ENCODE measurements around the gene SMCR8. TPM values are rescaled to one million over a fixed set of nuclear protein-coding genes. Genes with fewer than 3 reads are reported as not detected.
A peak's percentile ranks its signal among the peaks of the same experiment; 100 is the strongest.

SMCR8 gene
- total and polyA plus RNA-seq, 2 of the 13 experiments (the other 11 are each of a cell fraction or from before 2014, with no cell fraction given), result 7.6 to 11.8 TPM

DNA sequence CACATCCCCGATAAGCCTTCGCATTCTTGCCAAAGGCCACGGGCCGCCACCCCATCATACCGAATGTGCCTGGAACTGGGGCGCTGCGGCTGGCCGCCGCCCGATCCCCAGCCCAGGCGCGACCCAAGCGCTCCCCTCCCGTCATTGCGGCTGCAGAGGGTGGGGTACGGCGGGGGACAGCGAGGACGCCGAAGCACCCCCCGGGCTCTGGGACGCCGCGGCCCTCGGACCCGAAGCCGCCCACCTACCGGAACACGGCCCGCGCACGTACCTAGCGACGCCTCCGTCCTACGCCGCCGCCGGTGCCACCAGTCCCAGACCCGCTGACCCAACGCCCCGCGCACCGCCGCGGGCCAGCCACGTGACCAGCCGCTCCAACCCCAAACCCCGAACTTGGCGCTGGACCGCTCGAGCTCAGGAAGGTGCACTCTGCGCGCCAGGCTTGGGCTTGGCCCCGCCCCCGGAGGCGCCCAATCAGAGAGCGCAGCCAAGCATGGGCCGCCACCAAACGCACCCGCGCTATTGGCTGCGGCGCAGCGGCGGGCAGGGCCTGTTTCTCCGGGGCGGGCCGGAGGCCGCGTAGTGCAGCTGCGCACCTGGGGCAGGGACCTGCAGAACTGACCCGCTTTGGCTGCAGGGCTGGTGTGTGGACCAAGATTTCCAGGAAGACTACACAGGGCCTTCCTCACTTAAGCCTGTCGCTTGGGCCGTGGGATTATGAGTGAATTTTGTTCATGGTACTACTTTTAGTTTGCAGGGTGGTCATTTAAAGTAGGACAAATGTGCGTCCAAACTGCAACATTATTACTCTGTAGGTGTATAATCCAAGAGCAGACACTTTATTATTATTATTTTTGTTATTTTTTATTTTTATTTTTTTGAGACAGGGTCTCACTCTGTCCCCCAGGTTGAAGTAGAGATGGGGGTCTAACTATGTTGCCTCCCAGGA, 48.3 kb downstream of the SMCR8 start, which contains the start of gene SHMT1 (continued):
- TF ChIP-seq ZNF605 (CRISPR knock-in tag; IDR thresholded peaks at IDR 0.05), result 0 out of 2 replicates have a peak, but pooled peaks have one; percentile 61
- TF ChIP-seq, protein P1, sequence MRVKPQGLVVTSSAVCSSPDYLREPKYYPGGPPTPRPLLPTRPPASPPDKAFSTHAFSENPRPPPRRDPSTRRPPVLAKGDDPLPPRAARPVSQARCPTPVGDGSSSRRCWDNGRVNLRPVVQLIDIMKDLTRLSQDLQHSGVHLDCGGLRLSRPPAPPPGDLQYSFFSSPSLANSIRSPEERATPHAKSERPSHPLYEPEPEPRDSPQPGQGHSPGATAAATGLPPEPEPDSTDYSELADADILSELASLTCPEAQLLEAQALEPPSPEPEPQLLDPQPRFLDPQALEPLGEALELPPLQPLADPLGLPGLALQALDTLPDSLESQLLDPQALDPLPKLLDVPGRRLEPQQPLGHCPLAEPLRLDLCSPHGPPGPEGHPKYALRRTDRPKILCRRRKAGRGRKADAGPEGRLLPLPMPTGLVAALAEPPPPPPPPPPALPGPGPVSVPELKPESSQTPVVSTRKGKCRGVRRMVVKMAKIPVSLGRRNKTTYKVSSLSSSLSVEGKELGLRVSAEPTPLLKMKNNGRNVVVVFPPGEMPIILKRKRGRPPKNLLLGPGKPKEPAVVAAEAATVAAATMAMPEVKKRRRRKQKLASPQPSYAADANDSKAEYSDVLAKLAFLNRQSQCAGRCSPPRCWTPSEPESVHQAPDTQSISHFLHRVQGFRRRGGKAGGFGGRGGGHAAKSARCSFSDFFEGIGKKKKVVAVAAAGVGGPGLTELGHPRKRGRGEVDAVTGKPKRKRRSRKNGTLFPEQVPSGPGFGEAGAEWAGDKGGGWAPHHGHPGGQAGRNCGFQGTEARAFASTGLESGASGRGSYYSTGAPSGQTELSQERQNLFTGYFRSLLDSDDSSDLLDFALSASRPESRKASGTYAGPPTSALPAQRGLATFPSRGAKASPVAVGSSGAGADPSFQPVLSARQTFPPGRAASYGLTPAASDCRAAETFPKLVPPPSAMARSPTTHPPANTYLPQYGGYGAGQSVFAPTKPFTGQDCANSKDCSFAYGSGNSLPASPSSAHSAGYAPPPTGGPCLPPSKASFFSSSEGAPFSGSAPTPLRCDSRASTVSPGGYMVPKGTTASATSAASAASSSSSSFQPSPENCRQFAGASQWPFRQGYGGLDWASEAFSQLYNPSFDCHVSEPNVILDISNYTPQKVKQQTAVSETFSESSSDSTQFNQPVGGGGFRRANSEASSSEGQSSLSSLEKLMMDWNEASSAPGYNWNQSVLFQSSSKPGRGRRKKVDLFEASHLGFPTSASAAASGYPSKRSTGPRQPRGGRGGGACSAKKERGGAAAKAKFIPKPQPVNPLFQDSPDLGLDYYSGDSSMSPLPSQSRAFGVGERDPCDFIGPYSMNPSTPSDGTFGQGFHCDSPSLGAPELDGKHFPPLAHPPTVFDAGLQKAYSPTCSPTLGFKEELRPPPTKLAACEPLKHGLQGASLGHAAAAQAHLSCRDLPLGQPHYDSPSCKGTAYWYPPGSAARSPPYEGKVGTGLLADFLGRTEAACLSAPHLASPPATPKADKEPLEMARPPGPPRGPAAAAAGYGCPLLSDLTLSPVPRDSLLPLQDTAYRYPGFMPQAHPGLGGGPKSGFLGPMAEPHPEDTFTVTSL (CRISPR knock-in tag; IDR thresholded peaks at IDR 0.05; ENCODE audit: borderline replicate concordance), result no peak
- 0 out of 2 replicates have a peak, but pooled peaks have one; percentile 7 for TF ChIP-seq ZNF337 (CRISPR knock-in tag; IDR thresholded peaks at IDR 0.05; ENCODE audit: borderline replicate concordance, low read depth)
- TF ChIP-seq ZNF343 (CRISPR knock-in tag; IDR thresholded peaks at IDR 0.05), result 0 out of 2 replicates have a peak, but pooled peaks have one; percentile 66
- TF ChIP-seq ZNF160 (CRISPR knock-in tag; IDR thresholded peaks at IDR 0.05), result 0 out of 2 replicates have a peak, but pooled peaks have one; percentile 76
- TF ChIP-seq ZNF33B (CRISPR knock-in tag; IDR thresholded peaks at IDR 0.05), result no peak
- no peak for TF ChIP-seq SRSF1 (optimal IDR thresholded peaks at IDR 0.05; ENCODE audit: low read depth, low read length)
- TF ChIP-seq, protein P2, sequence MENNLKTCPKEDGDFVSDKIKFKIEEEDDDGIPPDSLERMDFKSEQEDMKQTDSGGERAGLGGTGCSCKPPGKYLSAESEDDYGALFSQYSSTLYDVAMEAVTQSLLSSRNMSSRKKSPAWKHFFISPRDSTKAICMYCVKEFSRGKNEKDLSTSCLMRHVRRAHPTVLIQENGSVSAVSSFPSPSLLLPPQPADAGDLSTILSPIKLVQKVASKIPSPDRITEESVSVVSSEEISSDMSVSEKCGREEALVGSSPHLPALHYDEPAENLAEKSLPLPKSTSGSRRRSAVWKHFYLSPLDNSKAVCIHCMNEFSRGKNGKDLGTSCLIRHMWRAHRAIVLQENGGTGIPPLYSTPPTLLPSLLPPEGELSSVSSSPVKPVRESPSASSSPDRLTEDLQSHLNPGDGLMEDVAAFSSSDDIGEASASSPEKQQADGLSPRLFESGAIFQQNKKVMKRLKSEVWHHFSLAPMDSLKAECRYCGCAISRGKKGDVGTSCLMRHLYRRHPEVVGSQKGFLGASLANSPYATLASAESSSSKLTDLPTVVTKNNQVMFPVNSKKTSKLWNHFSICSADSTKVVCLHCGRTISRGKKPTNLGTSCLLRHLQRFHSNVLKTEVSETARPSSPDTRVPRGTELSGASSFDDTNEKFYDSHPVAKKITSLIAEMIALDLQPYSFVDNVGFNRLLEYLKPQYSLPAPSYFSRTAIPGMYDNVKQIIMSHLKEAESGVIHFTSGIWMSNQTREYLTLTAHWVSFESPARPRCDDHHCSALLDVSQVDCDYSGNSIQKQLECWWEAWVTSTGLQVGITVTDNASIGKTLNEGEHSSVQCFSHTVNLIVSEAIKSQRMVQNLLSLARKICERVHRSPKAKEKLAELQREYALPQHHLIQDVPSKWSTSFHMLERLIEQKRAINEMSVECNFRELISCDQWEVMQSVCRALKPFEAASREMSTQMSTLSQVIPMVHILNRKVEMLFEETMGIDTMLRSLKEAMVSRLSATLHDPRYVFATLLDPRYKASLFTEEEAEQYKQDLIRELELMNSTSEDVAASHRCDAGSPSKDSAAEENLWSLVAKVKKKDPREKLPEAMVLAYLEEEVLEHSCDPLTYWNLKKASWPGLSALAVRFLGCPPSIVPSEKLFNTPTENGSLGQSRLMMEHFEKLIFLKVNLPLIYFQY (CRISPR knock-in tag; IDR thresholded peaks at IDR 0.05; ENCODE audit: borderline replicate concordance), result peak; percentile 97
- TF ChIP-seq, protein P3, sequence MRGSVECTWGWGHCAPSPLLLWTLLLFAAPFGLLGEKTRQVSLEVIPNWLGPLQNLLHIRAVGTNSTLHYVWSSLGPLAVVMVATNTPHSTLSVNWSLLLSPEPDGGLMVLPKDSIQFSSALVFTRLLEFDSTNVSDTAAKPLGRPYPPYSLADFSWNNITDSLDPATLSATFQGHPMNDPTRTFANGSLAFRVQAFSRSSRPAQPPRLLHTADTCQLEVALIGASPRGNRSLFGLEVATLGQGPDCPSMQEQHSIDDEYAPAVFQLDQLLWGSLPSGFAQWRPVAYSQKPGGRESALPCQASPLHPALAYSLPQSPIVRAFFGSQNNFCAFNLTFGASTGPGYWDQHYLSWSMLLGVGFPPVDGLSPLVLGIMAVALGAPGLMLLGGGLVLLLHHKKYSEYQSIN (CRISPR knock-in tag; IDR thresholded peaks at IDR 0.05; ENCODE audit: borderline replicate concordance), result no peak
- no peak for TF ChIP-seq ZBTB8A (CRISPR knock-in tag; IDR thresholded peaks at IDR 0.05; ENCODE audit: borderline replicate concordance, low read depth)
- TF ChIP-seq ETV6 (CRISPR knock-in tag; conservative IDR thresholded peaks at IDR 0.05), result no peak
- TF ChIP-seq TSC22D2 (CRISPR knock-in tag; IDR thresholded peaks at IDR 0.05; ENCODE audit: borderline replicate concordance), result 0 out of 2 replicates have a peak, but pooled peaks have one; percentile 59
- TF ChIP-seq AGO2 (optimal IDR thresholded peaks at IDR 0.05; ENCODE audit: low read depth, low read length), result peak; percentile 58
- TF ChIP-seq, protein P4, sequence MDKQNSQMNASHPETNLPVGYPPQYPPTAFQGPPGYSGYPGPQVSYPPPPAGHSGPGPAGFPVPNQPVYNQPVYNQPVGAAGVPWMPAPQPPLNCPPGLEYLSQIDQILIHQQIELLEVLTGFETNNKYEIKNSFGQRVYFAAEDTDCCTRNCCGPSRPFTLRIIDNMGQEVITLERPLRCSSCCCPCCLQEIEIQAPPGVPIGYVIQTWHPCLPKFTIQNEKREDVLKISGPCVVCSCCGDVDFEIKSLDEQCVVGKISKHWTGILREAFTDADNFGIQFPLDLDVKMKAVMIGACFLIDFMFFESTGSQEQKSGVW (CRISPR knock-in tag; IDR thresholded peaks at IDR 0.05; ENCODE audit: borderline replicate concordance), result no peak
- TF ChIP-seq IKZF4 (CRISPR knock-in tag; IDR thresholded peaks at IDR 0.05; ENCODE audit: borderline replicate concordance, low read depth, not compliant biosample characterization), result no peak
